Measurements from ENCODE around the gene CELF1. TPM values are rescaled to one million over a fixed set of nuclear protein-coding genes. Genes with fewer than 3 reads are reported as not detected.
A peak's percentile ranks its signal among the peaks of the same experiment; 100 is the strongest.

Gene CELF1
- polyA plus RNA-seq, 1 of the 3 experiments (the other 2 are of a cell fraction): 47.5 TPM

GRCh38 chr11:47440054-47440476 is 112.9 kb downstream of the CELF1 start:
- TF ChIP-seq SMC3 (IDR thresholded peaks at IDR 0.05; ENCODE audit: low read depth, low read length) (no peak), POLR2AphosphoS5 (IDR thresholded peaks at IDR 0.05; ENCODE audit: low read depth, low read length) (no peak), FOXJ3 (CRISPR knock-in tag; IDR thresholded peaks at IDR 0.05) (no peak), JUND (IDR thresholded peaks at IDR 0.05) (no peak), USF1 (IDR thresholded peaks at IDR 0.05; ENCODE audit: borderline replicate concordance, low read depth) (no peak), PBX3 (IDR thresholded peaks at IDR 0.05) (no peak), TCF12 (IDR thresholded peaks at IDR 0.05) (no peak), IRF3 (IDR thresholded peaks at IDR 0.05; ENCODE audit: low read depth, low read length) (no peak), YY1 (IDR thresholded peaks at IDR 0.05; ENCODE audit: low read depth) (no peak), RCOR1 (IDR thresholded peaks at IDR 0.05; ENCODE audit: low read length) (no peak), CHD2 (IDR thresholded peaks at IDR 0.05; ENCODE audit: low read length, partially characterized antibody) (no peak), MXI1 (IDR thresholded peaks at IDR 0.05; ENCODE audit: low read depth, low read length) (no peak), TEAD4 (IDR thresholded peaks at IDR 0.05; ENCODE audit: borderline replicate concordance, insufficient read depth) (no peak), CTCF (IDR thresholded peaks at IDR 0.05) (no peak), EZH2phosphoT487 (IDR thresholded peaks at IDR 0.05; ENCODE audit: borderline replicate concordance, low read depth) (no peak), FOSL2 (IDR thresholded peaks at IDR 0.05; ENCODE audit: borderline replicate concordance, low read depth) (no peak)
- H3K27ac ChIP-seq (ENCODE audit: low read depth in 2 of 2, low read length in 1 of 2): no peak overlapping the region
- ChIA-PET CTCF (interaction anchor here (0.7 to 1.5 kb wide), 2 partner anchors 14 to 28 kb away, joined by 3 to 5 read pairs; no protein-coding TSS in a partner anchor), POLR2A (no interaction called here)
- H3K4me2 ChIP-seq: no peak overlapping the region
- no peaks in the 10 kb centered on the region for H3K79me2 ChIP-seq (ENCODE audit: insufficient read depth)
- H3F3A ChIP-seq (replicated peaks; ENCODE audit: insufficient read depth): no peaks in the 10 kb centered on the region
- 90% methylated on average over 2 of the region's 2 CpGs for WGBS (ENCODE audit: low lambda C conversion rate)
- no peaks in the 10 kb centered on the region for H3K9me3 ChIP-seq
- H3K4me1 ChIP-seq (ENCODE audit: control insufficient read depth in 1 of 2, insufficient read depth in 2 of 2, low read depth in 1 of 2, low read length in 1 of 2): no peaks in the 10 kb centered on the region; a peak in 1 of 4 replicates
- H3K27me3 ChIP-seq (ENCODE audit: insufficient read depth): no peaks in the 10 kb centered on the region
- H3K4me3 ChIP-seq (ENCODE audit: low read depth in 2 of 2, low read length in 1 of 2): no peak overlapping the region
- no peaks in the 10 kb centered on the region for H4K20me1 ChIP-seq (ENCODE audit: insufficient read depth)
- no peak overlapping the region for H2AFZ ChIP-seq (ENCODE audit: low read depth)
- H3K9me2 ChIP-seq: no peaks in the 10 kb centered on the region
- no peak overlapping the region for H3K9ac ChIP-seq
- peak; percentile 11 for DNase-seq
- no peaks in the 10 kb centered on the region for H3K36me3 ChIP-seq (replicated peaks in 1 of 2; ENCODE audit: control insufficient read depth in 1 of 2, insufficient read depth in 2 of 2, low read length in 1 of 2)
